Endodermal cell (in vitro differentiated cells): ENCODE results near the gene PTTG1IP. TPM values are rescaled to one million over a fixed set of nuclear protein-coding genes. Genes with fewer than 3 reads are reported as not detected.

Experiments
- DNase-seq: peaks from one replicate; pipeline ENCODE4 v3.0.0-alpha.2; 2017
- H3K27ac ChIP-seq: 2 replicates; pipeline ENCODE4 v1.5.1; 2013; ENCODE audit warnings: mild to moderate bottlenecking, low read depth, low read length, moderate library complexity
- H3K27me3 ChIP-seq: 2 replicates; pipeline ENCODE4 v1.6.1; 2013; ENCODE audit warnings: mild to moderate bottlenecking, low read length, moderate library complexity; ENCODE audit not compliant: insufficient read depth, control insufficient read depth, poor library complexity, severe bottlenecking
- H3K36me3 ChIP-seq: 2 replicates; pipeline ENCODE4 v1.7.0; 2013; ENCODE audit warnings: mild to moderate bottlenecking, low read length, moderate library complexity; ENCODE audit not compliant: control insufficient read depth, insufficient read depth
- H3K4me1 ChIP-seq: one replicate; pipeline ENCODE4 v1.7.0; 2013; ENCODE audit warnings: low read length; ENCODE audit not compliant: control insufficient read depth, insufficient read depth
- H3K4me3 ChIP-seq: 2 replicates; pipeline ENCODE4 v1.5.1; 2013; ENCODE audit warnings: mild to moderate bottlenecking, low read length, moderate library complexity
- H3K9ac ChIP-seq: 2 replicates; pipeline ENCODE4 v1.6.1; 2013; ENCODE audit warnings: mild to moderate bottlenecking, low read length, moderate library complexity; ENCODE audit not compliant: poor library complexity, severe bottlenecking; ENCODE audit errors: extremely low read depth
- H3K9me3 ChIP-seq: 2 replicates; pipeline ENCODE4 v1.6.1; 2013; ENCODE audit warnings: mild to moderate bottlenecking, low read length, moderate library complexity; ENCODE audit not compliant: control insufficient read depth
- H3K27ac Mint-ChIP-seq: 2 replicates; pipeline ENCODE4 v1.8.0; 2020; ENCODE audit warnings: mixed read lengths
- H3K27me3 Mint-ChIP-seq: 2 replicates; pipeline ENCODE4 v1.8.0; 2021; ENCODE audit warnings: mild to moderate bottlenecking, mixed read lengths; ENCODE audit not compliant: insufficient read depth
- H3K36me3 Mint-ChIP-seq: 2 replicates; pipeline ENCODE4 v1.8.0; 2020; ENCODE audit warnings: low read depth, mixed read lengths
- H3K4me1 Mint-ChIP-seq: 2 replicates; pipeline ENCODE4 v1.8.0; 2020; ENCODE audit warnings: mixed read lengths
- H3K4me3 Mint-ChIP-seq: 2 replicates; pipeline ENCODE4 v1.8.0; 2020; ENCODE audit warnings: mild to moderate bottlenecking, moderate library complexity, mixed read lengths
- H3K9me3 Mint-ChIP-seq: 2 replicates; pipeline ENCODE4 v1.8.0; 2020; ENCODE audit warnings: mild to moderate bottlenecking, mixed read lengths
- CTCF ChIP-seq: fragments of 200-600 bp; sonication (generic); conservative IDR thresholded peaks from 2 replicates; pipeline ENCODE4 v1.5.0; 2021; ENCODE audit warnings: antibody characterized with exemption, mild to moderate bottlenecking
- WGBS, 2 experiments: methylation state at CpG; one replicate each; pipeline versions ENCODE4 v1.1.5 to v1.1.7; 2013; ENCODE audit warnings: missing lambda C conversion rate in 2 of 2, mixed read lengths in 1 of 2; ENCODE audit not compliant: insufficient coverage in 1 of 2, insufficient read length in 1 of 2; 5-methylcytosine and 5-hydroxymethylcytosine counted together
- total RNA-seq, 2 donors: library from RNA; stranded (reverse); fragmentation: NEBNext Ultra II Directional in 1 of 2; extraction: Animal tissue kit (Norgen Biotek cat#: 25700) in 1 of 2; gene quantifications; 2 replicates in 1 of 2; 3 replicates in 1 of 2; pipeline ENCODE4 v1.2.1, GENCODE V29; 2021

Gene PTTG1IP
- total RNA-seq, 2 donors from 2014 or later, result 155 to 168 TPM

- no peak overlapping the region for H3K27ac Mint-ChIP-seq
- H3K27me3 ChIP-seq, result no peaks in the 10 kb centered on the region
- no peaks in the 10 kb centered on the region for H3K36me3 ChIP-seq
- no peak overlapping the region for H3K27ac ChIP-seq
- no peak overlapping the region for H3K4me3 Mint-ChIP-seq
- H3K9ac ChIP-seq, result no peak overlapping the region
- WGBS, 2 experiments, result 82 to 94% methylated on average over 1 of the region's 1 CpG
- no peaks in the 10 kb centered on the region for H3K4me1 Mint-ChIP-seq
- H3K36me3 Mint-ChIP-seq, result peaks cover 7% of the 10 kb centered on the region
- peaks cover 54% of the 10 kb centered on the region for H3K9me3 ChIP-seq
- TF ChIP-seq CTCF, result no peak
- no peak for DNase-seq
- peaks cover 76% of the 10 kb centered on the region for H3K9me3 Mint-ChIP-seq
- H3K27me3 Mint-ChIP-seq, result peaks cover 37% of the 10 kb centered on the region
- no peaks in the 10 kb centered on the region for H3K4me1 ChIP-seq
- H3K4me3 ChIP-seq, result peak overlapping the region; percentile 33
These were observed 50.3 kb downstream of the PTTG1IP start for GRCh38 chr21:44823179-44823660.

- no peak overlapping the region for H3K9ac ChIP-seq
- H3K9me3 Mint-ChIP-seq, result peaks cover 70% of the 10 kb centered on the region
- peak overlapping the region; percentile 33 for H3K4me3 ChIP-seq
- H3K36me3 Mint-ChIP-seq, result peaks cover 7% of the 10 kb centered on the region
- no peak overlapping the region for H3K27ac ChIP-seq
- no peak for TF ChIP-seq CTCF
- DNase-seq, result no peak
- WGBS, 2 experiments, result 74 to 89% methylated on average over 3 to 5 of the region's 5 CpGs
- no peak overlapping the region for H3K4me3 Mint-ChIP-seq
- no peaks in the 10 kb centered on the region for H3K27me3 ChIP-seq
- H3K27me3 Mint-ChIP-seq, result peaks cover 34% of the 10 kb centered on the region
- peaks cover 48% of the 10 kb centered on the region for H3K9me3 ChIP-seq
- H3K36me3 ChIP-seq, result no peaks in the 10 kb centered on the region
- no peaks in the 10 kb centered on the region for H3K4me1 Mint-ChIP-seq
- H3K4me1 ChIP-seq, result no peaks in the 10 kb centered on the region
- no peak overlapping the region for H3K27ac Mint-ChIP-seq
These were observed 50.9 kb downstream of the PTTG1IP start for GRCh38 chr21:44822484-44823178.

GRCh38 chr21:44820851-44821250 lies 52.6 kb downstream of the PTTG1IP start:
- H3K4me1 ChIP-seq, result no peaks in the 10 kb centered on the region
- peaks cover 40% of the 10 kb centered on the region for H3K9me3 ChIP-seq
- no peak for TF ChIP-seq CTCF
- Mint-ChIP-seq H3K27ac (no peak overlapping the region), H3K27me3 (peaks cover 30% of the 10 kb centered on the region), H3K9me3 (peaks cover 55% of the 10 kb centered on the region), H3K36me3 (peaks cover 7% of the 10 kb centered on the region), H3K4me3 (no peak overlapping the region), H3K4me1 (peaks cover 3% of the 10 kb centered on the region)
- 84% methylated on average over 3 of the region's 3 CpGs; no CpG with 5 or more reads in 1 of the 2 experiments for WGBS, 2 experiments
- H3K4me3 ChIP-seq, result no peak overlapping the region
- no peak for DNase-seq
- no peaks in the 10 kb centered on the region for H3K27me3 ChIP-seq
- no peak overlapping the region for H3K9ac ChIP-seq
- H3K27ac ChIP-seq, result no peak overlapping the region
- H3K36me3 ChIP-seq, result no peaks in the 10 kb centered on the region
